ENCODE measurements around the gene OGN.
"Not testable (repeated sequence)": the region's sequence is repeated elsewhere in the genome, so short reads cannot be mapped to it uniquely, and the experiment has no call there.

OGN gene

GRCh38 chr9:92423612-92424011 is 19.2 kb upstream of the OGN start:
- no peaks in the 10 kb centered on the region for H3K27me3 ChIP-seq (ENCODE audit: low read length)
- H3K27ac ChIP-seq (ENCODE audit: low read depth, low read length) = no peak overlapping the region
- H3K4me2 ChIP-seq (ENCODE audit: low read depth, low read length, poor library complexity, severe bottlenecking) = no peak overlapping the region
- no peaks in the 10 kb centered on the region for H4K20me1 ChIP-seq (ENCODE audit: low read depth, low read length)
- H3K36me3 ChIP-seq (ENCODE audit: low read length) = no peaks in the 10 kb centered on the region
- no peaks in the 10 kb centered on the region for H3F3A ChIP-seq (ENCODE audit: insufficient read depth)
- no peaks in the 10 kb centered on the region for H3K9me2 ChIP-seq (replicated peaks; ENCODE audit: insufficient read depth, low read length)
- no peak overlapping the region for H3K4me3 ChIP-seq (ENCODE audit: insufficient read depth, low read length, poor library complexity, severe bottlenecking)
- H3K79me2 ChIP-seq (ENCODE audit: insufficient read depth, low read length) = no peaks in the 10 kb centered on the region
- TF ChIP-seq EZH2phosphoT487 (conservative IDR thresholded peaks at IDR 0.05; ENCODE audit: low read length) = no peak
- no peak for TF ChIP-seq CTCF (IDR thresholded peaks at IDR 0.05; ENCODE audit: insufficient read depth, low read length, poor library complexity, severe bottlenecking)
- H2AFZ ChIP-seq (ENCODE audit: low read depth, low read length, severe bottlenecking) = no peak overlapping the region
- no peaks in the 10 kb centered on the region for H3K9me3 ChIP-seq (ENCODE audit: insufficient read depth, low read length)
- H3K9ac ChIP-seq (ENCODE audit: low read length) = no peak overlapping the region

GRCh38 chr9:92422611-92423338 is 18.4 kb upstream of the OGN start:
- Histone ChIP-seq H3K79me2 (ENCODE audit: insufficient read depth, low read length) (no peaks in the 10 kb centered on the region), H2AFZ (ENCODE audit: low read depth, low read length, severe bottlenecking) (no peak overlapping the region), H3K9me3 (ENCODE audit: insufficient read depth, low read length) (no peaks in the 10 kb centered on the region), H3K4me3 (ENCODE audit: insufficient read depth, low read length, poor library complexity, severe bottlenecking) (no peak overlapping the region), H4K20me1 (ENCODE audit: low read depth, low read length) (no peaks in the 10 kb centered on the region), H3K4me2 (ENCODE audit: low read depth, low read length, poor library complexity, severe bottlenecking) (no peak overlapping the region), H3K27ac (ENCODE audit: low read depth, low read length) (no peak overlapping the region), H3K36me3 (ENCODE audit: low read length) (no peaks in the 10 kb centered on the region), H3F3A (ENCODE audit: insufficient read depth) (no peaks in the 10 kb centered on the region), H3K27me3 (ENCODE audit: low read length) (no peaks in the 10 kb centered on the region), H3K9me2 (replicated peaks; ENCODE audit: insufficient read depth, low read length) (no peaks in the 10 kb centered on the region), H3K9ac (ENCODE audit: low read length) (no peak overlapping the region)
- no peak for TF ChIP-seq CTCF (IDR thresholded peaks at IDR 0.05; ENCODE audit: insufficient read depth, low read length, poor library complexity, severe bottlenecking)
- no peak for TF ChIP-seq EZH2phosphoT487 (conservative IDR thresholded peaks at IDR 0.05; ENCODE audit: low read length)

- no peak for TF ChIP-seq CTCF (IDR thresholded peaks at IDR 0.05; ENCODE audit: insufficient read depth, low read length, poor library complexity, severe bottlenecking)
- no peak for TF ChIP-seq EZH2phosphoT487 (conservative IDR thresholded peaks at IDR 0.05; ENCODE audit: low read length)
- Histone ChIP-seq H3F3A (ENCODE audit: insufficient read depth) (no peaks in the 10 kb centered on the region), H3K9me3 (ENCODE audit: insufficient read depth, low read length) (no peaks in the 10 kb centered on the region), H3K4me3 (ENCODE audit: insufficient read depth, low read length, poor library complexity, severe bottlenecking) (no peak overlapping the region), H3K36me3 (ENCODE audit: low read length) (no peaks in the 10 kb centered on the region), H3K79me2 (ENCODE audit: insufficient read depth, low read length) (no peaks in the 10 kb centered on the region; the same call in 1 of the 2 replicates), H2AFZ (ENCODE audit: low read depth, low read length, severe bottlenecking) (no peak overlapping the region), H3K4me2 (ENCODE audit: low read depth, low read length, poor library complexity, severe bottlenecking) (peak overlapping the region; percentile 12), H3K9me2 (replicated peaks; ENCODE audit: insufficient read depth, low read length) (no peaks in the 10 kb centered on the region), H4K20me1 (ENCODE audit: low read depth, low read length) (no peaks in the 10 kb centered on the region), H3K27me3 (ENCODE audit: low read length) (no peaks in the 10 kb centered on the region), H3K9ac (ENCODE audit: low read length) (no peak overlapping the region), H3K27ac (ENCODE audit: low read depth, low read length) (no peak overlapping the region; the same call in 1 of the 2 replicates)
Measured at GRCh38 chr9:92414566-92414965, 10.2 kb upstream of the OGN start.

- H3K4me2 ChIP-seq (ENCODE audit: low read depth, low read length, poor library complexity, severe bottlenecking); H3K9ac ChIP-seq (ENCODE audit: low read length); H3K9me3 ChIP-seq (ENCODE audit: insufficient read depth, low read length); H3F3A ChIP-seq (ENCODE audit: insufficient read depth); H3K27ac ChIP-seq (ENCODE audit: low read depth, low read length); H4K20me1 ChIP-seq (ENCODE audit: low read depth, low read length); H2AFZ ChIP-seq (ENCODE audit: low read depth, low read length, severe bottlenecking); H3K36me3 ChIP-seq (ENCODE audit: low read length); H3K79me2 ChIP-seq (ENCODE audit: insufficient read depth, low read length); H3K9me2 ChIP-seq (replicated peaks; ENCODE audit: insufficient read depth, low read length); H3K4me3 ChIP-seq (ENCODE audit: insufficient read depth, low read length, poor library complexity, severe bottlenecking); H3K27me3 ChIP-seq (ENCODE audit: low read length): not testable (repeated sequence)
Measured at GRCh38 chr9:92411157-92411556, 6.8 kb upstream of the OGN start.
